ENCODE measurements around the gene RXRB.

Gene RXRB

GRCh38 chr6:33211666-33212422 is 11.4 kb upstream of the RXRB start:
- no peak for DNase-seq

DNA sequence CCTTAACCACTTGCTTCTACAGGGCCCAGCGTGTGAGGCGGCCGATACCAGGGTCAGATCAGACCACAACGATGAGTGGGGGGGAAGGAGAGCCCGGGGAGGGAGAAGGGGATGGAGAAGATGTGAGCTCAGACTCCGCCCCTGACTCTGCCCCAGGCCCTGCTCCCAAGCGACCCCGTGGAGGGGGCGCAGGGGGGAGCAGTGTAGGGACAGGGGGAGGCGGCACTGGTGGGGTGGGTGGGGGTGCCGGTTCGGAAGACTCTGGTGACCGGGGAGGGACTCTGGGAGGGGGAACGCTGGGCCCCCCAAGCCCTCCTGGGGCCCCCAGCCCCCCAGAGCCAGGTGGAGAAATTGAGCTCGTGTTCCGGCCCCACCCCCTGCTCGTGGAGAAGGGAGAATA is 10.7 kb upstream of the RXRB start:
- no peak for DNase-seq

- no peak for DNase-seq
Measured at GRCh38 chr6:33209856-33210255, 9.4 kb upstream of the RXRB start.

DNA sequence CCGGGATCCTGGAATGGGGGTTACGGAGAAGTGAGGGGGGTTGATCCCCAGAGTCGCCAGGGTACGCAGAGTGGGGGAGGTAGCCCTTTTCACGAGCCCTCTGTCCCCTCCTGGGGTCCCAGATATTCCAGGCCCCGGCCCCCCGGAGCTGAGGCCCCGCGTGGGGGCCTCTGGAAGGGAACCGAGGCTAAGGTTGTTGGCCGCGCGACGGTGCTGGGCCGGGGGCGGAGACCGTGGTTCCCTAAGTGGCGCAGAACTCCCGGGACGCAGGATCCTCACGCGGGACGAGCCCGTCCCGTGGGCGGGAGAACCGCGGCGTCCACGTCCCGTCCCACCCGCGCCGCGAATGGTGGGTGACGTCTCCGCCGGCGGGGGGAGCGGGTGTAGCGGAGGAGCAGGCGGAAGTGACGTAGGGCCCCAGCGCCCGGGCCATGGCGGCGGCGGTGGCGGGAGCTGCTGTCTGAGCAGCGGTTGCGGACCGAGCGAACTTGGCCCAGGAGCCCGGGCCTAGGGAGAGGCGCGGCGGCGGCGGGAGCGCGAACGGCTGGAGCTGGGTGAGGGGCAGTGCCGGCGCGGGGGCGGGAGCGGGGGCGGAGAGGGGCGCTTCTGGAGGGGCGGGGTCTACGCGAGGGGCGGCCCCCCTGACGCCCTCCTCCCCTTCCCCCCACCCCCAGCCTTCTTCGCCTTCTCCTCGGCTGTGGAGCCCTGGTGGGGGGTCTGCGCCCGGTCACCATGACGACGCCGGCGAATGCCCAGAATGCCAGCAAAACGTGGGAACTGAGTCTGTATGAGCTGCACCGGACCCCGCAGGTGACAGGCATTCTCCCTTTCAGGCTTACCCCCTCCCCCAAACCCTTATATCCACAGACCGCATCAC is 7.9 kb upstream of the RXRB start, which contains the start of gene RING1:
TSS of gene RING1 (plus strand) at position 410 of the 877 bp plus-strand sequence. CDS start at position 733, 323 bp downstream.
- DNase-seq, result peak in 12 of 14 donors; percentile 60 to 89 (median 78)

GRCh38 chr6:33207552-33208090 is 7.2 kb upstream of the RXRB start:
- DNase-seq, result peak in 4 of 14 donors; percentile 46 to 71 (median 58)

DNA sequence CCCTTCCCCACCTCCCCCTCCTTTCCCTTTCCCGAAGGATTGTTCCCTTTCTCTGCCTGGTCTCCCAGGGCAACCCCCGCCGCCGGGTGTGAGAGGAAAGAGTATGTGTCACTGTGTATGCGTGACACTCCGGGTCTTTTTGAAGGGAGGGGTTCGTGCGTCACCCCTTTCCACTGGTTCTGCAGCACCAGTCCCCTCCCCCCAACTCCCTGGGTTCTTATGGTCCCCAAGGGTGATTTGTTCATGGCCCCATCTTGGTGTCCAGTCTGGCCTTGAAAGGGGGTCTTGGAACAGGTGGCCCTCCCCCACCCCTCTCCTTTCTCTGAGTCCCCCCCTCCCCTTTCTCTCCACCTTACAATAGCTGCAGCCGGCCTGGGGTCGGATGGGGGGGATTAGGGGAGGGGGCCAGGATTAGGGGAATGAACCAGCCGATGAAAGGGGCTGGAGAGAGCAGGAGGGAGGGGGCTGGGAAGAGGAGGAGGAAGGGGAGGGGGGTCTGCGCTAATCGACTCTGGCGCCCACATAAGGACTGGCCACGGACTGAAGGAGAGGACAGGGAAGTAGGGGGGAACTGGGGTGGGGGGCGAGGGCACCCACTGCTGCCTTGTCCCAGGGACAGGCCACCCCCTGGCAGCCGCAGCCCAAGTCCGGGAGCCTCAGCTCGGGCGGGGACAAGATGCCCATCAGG is 6.5 kb upstream of the RXRB start:
- DNase-seq, result peak in 2 of 14 donors; percentile 25 to 68

DNA sequence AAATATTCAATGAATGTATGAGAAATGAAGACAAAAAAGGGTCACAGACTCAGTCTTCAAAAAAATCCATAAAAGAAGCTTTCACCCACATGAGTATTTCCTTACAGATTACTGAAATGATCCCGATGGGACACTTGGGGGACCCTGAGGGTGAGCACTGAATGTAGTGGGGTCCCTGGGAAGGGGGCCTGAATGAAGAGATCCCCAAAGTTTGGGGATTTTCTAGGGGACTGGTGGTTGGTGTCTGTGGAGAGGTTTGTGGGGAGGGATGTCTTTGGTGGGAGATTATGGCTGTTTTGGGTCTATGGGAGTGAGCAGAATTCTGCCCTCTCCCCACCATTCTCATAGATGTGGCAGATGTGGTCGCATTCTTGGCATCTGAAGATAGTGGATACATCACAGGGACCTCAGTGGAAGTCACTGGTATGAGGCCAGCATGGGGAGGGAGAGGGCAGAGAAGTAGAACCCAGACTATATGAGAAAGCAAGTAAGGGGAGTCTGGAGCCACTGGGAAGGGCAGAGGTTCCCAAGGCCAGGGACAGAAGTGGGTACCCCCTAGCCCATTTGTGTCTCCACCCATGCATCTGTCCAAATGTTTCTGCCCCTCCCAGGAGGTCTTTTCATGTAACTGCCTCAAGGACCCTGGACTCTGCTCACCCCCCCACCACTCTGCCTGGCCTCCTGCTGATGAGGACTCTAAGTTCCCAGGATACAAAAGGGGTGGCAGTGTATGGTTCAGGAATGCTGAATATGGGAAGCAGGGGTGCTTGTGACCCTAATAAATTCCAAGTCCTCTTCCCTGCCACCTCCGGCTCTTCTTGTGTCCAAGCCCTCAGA is 5.8 kb upstream of the RXRB start:
- DNase-seq, result peak in 1 of 14 donors; percentile 13

DNA sequence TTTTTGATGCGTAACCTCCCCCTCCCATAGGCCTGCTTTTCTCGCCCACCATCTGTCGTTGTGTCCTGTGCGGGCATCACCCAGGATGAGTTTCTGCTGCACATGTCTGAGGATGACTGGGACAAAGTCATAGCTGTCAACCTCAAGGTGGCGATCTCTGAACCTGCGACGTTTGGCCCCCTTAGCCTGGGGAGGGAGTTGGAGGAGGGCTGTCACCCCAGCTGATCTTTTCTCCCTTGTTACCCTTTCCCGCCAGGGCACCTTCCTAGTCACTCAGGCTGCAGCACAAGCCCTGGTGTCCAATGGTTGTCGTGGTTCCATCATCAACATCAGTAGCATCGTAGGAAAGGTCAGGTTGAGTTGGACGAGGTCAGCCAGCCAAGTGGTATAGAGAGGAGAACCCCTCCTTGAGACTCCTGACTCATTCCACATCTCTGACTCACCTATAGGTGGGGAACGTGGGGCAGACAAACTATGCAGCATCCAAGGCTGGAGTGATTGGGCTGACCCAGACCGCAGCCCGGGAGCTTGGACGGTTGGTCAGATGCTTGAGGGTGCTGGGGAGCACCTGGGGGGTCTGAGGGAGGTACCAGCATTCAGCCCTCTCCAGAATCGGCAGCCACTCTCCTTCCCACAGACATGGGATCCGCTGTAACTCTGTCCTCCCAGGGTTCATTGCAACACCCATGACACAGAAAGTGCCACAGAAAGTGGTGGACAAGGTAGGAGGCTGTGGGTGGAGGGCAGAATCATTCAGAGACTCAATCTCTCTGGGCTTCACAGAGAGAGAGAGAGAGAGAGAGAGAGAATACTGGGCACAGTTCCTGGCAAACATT is 4.9 kb upstream of the RXRB start:
- no peak for DNase-seq

DNA sequence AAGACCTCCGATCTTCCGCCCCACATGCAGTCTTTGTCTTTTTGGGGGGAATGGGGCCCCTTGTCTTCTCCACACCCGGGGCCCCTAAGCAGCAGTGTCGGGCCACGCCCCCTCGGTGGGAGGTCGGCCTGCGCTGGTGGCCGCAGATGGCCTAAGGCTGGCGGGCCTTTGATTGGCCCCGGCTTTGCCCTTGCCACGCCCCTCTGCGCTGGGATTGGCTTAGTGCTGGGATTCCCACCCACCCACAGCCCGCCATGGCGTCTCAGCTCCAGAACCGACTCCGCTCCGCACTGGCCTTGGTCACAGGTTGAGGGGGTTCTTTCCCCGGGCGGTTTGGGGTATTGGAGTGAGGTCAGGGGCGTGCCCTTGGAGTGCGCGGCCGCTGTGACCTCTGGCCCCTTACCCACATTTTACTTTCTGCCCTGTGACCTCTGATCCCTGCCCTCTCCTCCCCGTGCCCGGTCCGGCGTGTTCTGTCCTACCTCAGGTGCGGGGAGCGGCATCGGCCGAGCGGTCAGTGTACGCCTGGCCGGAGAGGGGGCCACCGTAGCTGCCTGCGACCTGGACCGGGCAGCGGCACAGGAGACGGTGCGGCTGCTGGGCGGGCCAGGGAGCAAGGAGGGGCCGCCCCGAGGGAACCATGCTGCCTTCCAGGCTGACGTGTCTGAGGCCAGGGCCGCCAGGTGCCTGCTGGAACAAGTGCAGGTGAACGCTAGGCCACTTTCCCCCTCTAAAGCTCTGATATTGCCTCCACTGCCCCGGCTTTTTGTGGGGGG is 4.1 kb upstream of the RXRB start, which contains the start of gene HSD17B8:
TSS of gene HSD17B8 (plus strand) at position 241 of the 776 bp plus-strand sequence. CDS start at position 255, 14 bp downstream.
- peak in 13 of 14 donors; percentile 58 to 91 (median 85) for DNase-seq

DNA sequence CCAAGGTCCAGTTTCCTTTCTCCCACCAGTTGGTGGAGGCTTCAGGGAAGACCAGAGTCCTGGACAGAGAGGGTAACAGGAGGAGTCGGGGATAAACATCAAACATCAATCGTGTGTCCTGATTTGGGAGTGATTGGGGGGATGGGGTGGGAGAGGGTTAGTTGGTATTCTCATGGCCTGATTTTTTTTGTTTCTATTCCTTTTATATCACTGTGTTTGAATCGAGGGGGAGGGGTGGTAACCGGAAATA is 3.6 kb upstream of the RXRB start:
- DNase-seq, result no peak

DNA sequence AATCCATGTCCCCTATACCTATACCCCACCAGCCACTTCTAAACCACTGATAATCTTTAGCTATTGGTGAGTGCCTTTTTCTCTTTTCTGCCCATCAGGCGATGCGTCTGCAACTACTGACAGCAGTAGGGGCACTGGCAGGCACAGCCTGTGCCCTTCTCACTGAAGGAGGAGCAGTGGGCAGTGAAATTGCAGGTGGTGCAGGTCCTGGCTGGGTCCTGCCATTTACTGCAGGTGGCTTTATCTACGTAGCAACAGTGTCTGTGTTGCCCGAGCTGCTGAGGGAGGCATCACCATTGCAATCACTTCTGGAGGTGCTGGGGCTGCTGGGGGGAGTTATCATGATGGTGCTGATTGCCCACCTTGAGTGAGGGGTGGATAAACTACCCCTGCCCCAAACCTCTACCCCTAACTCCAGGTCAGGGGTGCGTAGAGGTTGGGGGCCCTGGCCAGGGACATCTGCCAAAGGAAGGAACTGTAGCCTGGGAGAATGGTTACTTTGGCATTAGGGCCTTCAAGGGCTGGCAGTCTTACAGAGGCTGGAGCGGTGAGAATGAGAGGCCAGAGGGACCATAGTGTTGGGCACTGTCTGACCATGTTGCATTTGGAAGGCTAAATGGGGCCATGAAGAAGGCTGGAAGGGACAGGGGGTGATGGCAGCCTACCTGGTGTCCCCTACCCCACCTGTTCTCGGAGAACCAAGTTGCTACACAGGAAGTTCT is 3.1 kb upstream of the RXRB start:
- DNase-seq, result no peak

DNA sequence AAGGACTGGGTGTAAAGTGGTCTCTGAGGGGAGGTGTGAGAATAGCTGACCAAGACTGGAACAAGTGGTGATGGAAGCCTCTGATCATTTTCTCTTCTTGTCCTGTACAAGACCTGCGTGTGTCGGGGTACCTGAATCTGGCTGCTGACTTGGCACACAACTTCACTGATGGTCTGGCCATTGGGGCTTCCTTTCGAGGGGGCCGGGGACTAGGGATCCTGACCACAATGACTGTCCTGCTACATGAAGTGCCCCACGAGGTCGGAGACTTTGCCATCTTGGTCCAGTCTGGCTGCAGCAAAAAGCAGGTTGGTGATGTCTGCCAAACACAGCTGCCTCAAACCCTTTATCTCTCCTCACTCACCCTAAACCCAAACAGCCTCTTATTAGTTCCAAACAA is 2.3 kb upstream of the RXRB start:
- no peak for DNase-seq

DNA sequence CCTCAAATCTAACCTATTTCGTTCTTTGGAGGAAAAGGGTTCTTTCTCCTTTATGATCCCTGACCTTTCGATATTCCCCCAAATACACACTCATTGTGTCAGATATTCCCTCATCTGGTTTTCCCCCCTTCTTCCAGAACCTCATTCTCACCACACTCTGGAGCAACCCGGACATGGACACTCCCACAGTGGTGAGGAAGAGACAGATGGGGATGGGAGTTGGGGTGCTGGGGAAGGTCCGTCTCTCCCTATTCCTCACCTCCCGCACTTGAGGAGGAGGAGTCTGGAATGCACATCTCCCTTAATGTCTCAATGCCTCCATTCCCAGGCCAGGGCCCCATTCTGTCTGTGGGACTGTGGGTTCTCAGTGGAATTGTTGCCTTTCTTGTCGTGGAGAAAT is 1.5 kb upstream of the RXRB start:
- DNase-seq, result no peak

GRCh38 chr6:33201147-33201545 is 681 bp upstream of the RXRB start:
- DNase-seq, result no peak

DNA sequence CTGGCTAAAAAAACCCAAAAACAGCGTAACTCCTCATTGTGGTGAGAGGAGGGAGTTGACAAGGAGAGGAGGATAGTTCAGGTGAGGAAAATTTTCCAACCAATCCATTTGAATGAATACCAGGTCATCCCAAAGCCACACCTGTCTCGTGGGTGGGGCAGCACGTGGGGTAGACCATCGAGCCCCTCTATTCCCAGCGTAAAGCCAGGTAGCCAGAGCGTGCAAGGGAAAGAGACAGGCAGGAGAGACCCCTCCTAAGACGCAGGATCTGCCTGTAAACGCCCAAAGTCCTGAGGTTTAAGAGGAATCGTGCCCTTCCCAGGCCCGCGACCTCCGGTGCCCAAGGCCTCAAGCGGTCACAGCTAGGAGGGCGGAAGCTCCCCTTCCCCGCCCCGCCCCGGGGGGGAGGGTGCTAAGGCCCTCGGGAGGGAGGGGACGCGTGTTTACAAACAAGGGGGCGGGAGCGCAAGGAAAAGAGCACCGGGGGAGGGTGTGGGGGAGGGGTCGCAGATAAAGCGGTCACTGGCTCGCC is 712 bp downstream of the RXRB start:
- peak in 1 of 14 donors; percentile 62 for DNase-seq

DNA sequence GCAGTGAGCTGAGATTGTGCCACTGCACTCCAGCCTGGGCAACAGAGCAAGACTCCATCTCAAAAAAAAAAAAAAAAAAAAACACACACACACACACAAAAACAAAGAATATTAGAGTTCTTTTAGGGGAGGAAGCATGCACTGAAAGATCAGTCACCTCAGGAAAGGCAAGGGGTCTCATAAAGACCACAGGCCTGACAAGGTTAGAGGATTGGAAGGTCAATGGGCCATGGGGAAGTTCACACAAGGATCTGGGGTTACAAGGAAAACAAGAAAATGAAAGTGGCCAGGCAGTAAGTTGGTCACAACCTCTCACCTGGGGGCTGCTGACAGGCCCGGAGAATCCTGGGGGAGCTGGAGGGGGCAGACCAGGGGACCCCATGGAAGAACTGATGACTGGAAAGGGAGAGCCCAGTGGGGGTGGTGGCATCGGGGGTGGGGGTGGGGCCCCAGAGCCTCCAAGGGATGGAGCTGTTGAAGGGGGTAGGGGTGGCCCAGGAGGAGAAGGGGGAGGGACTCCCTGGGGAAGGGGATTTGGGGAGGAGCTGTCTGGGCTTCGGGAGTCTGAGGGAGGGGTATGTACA is 1.5 kb downstream of the RXRB start:
- DNase-seq, result no peak

GRCh38 chr6:33198159-33198852 is 2.2 kb downstream of the RXRB start:
- DNase-seq, result no peak

All from C1 segment of cervical spinal cord (tissue), 14 donors.